H1 (cell line): ENCODE data around the gene STX16. TPM values are rescaled to one million over a fixed set of nuclear protein-coding genes. Genes with fewer than 3 reads are reported as not detected.
A peak's percentile ranks its signal among the peaks of the same experiment; 100 is the strongest.

ENCODE experiments used
- CTCF ChIA-PET: fragments of 300-600 bp; sonication (Branson Sonifier 250); formaldehyde crosslinking; loops from one replicate; lab custom pipeline; 2021; ENCODE audit not compliant: partially characterized antibody; lab: Charles Lee
- POLR2A ChIA-PET: fragments of 300-600 bp; sonication (Branson Sonifier 250); formaldehyde crosslinking; loops from one replicate; lab custom pipeline; 2021; ENCODE audit warnings: inconsistent platforms; ENCODE audit not compliant: partially characterized antibody; lab: Charles Lee
- DNase-seq, 2 experiments: peaks; one replicate each; pipeline versions ENCODE4 v3.0.0 to v3.0.0-alpha.2; 2010 to 2022; ENCODE audit warnings: low spot score in 2 of 2, low read depth in 1 of 2, mixed read lengths in 1 of 2
- FAIRE-seq: peaks from 2 replicates; lab custom pipeline; 2011; peaks lifted over from hg19 to GRCh38; lab: Jason Lieb, UNC
- H2AFZ ChIP-seq: 2 replicates; pipeline ENCODE4 v1.8.1; 2012; ENCODE audit warnings: low read length, inconsistent platforms
- H2AK5ac ChIP-seq: 2 replicates; pipeline ENCODE4 v1.6.1; 2013; ENCODE audit warnings: low read depth, low read length
- H2BK120ac ChIP-seq: replicated peaks from 2 replicates; pipeline ENCODE3; 2013; ENCODE audit warnings: low read depth, low read length, inconsistent platforms
- H2BK12ac ChIP-seq: 2 replicates; pipeline ENCODE4 v1.6.1; 2013; ENCODE audit warnings: low read depth, low read length
- H2BK15ac ChIP-seq: 2 replicates; pipeline ENCODE4 v1.6.1; 2013; ENCODE audit warnings: low read length
- H2BK20ac ChIP-seq: 2 replicates; pipeline ENCODE4 v1.6.1; 2013; ENCODE audit warnings: low read length
- H2BK5ac ChIP-seq: 2 replicates; pipeline ENCODE4 v1.6.1; 2013; ENCODE audit warnings: low read depth, low read length
- H3K14ac ChIP-seq: 2 replicates; pipeline ENCODE4 v1.6.1; 2013; ENCODE audit warnings: inconsistent platforms; ENCODE audit not compliant: insufficient read length
- H3K18ac ChIP-seq: 2 replicates; pipeline ENCODE4 v1.6.1; 2013; ENCODE audit warnings: low read length; ENCODE audit errors: extremely low read depth
- H3K23ac ChIP-seq: 2 replicates; pipeline ENCODE4 v1.6.1; 2013; ENCODE audit warnings: inconsistent platforms; ENCODE audit not compliant: insufficient read length
- H3K23me2 ChIP-seq: 2 replicates; pipeline ENCODE4 v1.6.1; 2013; ENCODE audit warnings: low read depth, low read length
- H3K27ac ChIP-seq: 2 replicates; pipeline ENCODE4 v1.6.1; 2011; ENCODE audit warnings: low read depth, low read length, inconsistent platforms
- H3K27me3 ChIP-seq, 4 experiments: replicated peaks in 1 of 4; 1 replicate in 1 of 4; 2 replicates in 3 of 4; pipeline versions ENCODE4 v1.6.1 to v1.8.1; 2011 to 2013; ENCODE audit warnings: low read length in 3 of 4, mild to moderate bottlenecking in 3 of 4, inconsistent platforms in 2 of 4, mixed read lengths in 2 of 4, moderate library complexity in 1 of 4; ENCODE audit not compliant: control insufficient read depth in 3 of 4, insufficient read depth in 3 of 4; ENCODE audit errors: extremely low read depth in 1 of 4
- H3K36me3 ChIP-seq, 4 experiments: 2 replicates each; pipeline versions ENCODE4 v1.6.1 to v1.8.1; 2011 to 2013; ENCODE audit warnings: mild to moderate bottlenecking in 4 of 4, low read length in 3 of 4, moderate library complexity in 2 of 4, control low read depth in 1 of 4, inconsistent platforms in 1 of 4; ENCODE audit not compliant: insufficient read depth in 4 of 4, control insufficient read depth in 2 of 4
- H3K4ac ChIP-seq: replicated peaks from 2 replicates; pipeline ENCODE3; 2013; ENCODE audit warnings: low read length, low read depth, mixed read lengths, inconsistent platforms; ENCODE audit not compliant: insufficient read length
- H3K4me1 ChIP-seq, 4 experiments: replicated peaks in 1 of 4; 1 replicate in 1 of 4; 2 replicates in 3 of 4; pipeline versions ENCODE4 v1.6.1 to v1.8.1; 2011 to 2013; ENCODE audit warnings: low read length in 3 of 4, inconsistent platforms in 2 of 4, mixed read lengths in 1 of 4; ENCODE audit not compliant: insufficient read depth in 4 of 4, control insufficient read depth in 3 of 4
- H3K4me2 ChIP-seq, 2 experiments: 2 replicates each; pipeline versions ENCODE4 v1.6.1 to v1.8.1; 2011 to 2013; ENCODE audit warnings: low read depth in 2 of 2, low read length in 2 of 2, control low read depth in 1 of 2, inconsistent platforms in 1 of 2, mild to moderate bottlenecking in 1 of 2; ENCODE audit not compliant: insufficient read depth in 1 of 2
- H3K4me3 ChIP-seq, 4 experiments: fragments of 200-600, 300-600 bp in 1 of 4; sonication (generic), shearing (Covaris generic), sonication (Bioruptor Twin) in 1 of 4; 2 replicates each; pipeline versions ENCODE4 v1.5.1 to v1.8.1; 2011 to 2016; ENCODE audit warnings: low read length in 4 of 4, low read depth in 3 of 4, control low read depth in 2 of 4, inconsistent platforms in 2 of 4, mild to moderate bottlenecking in 2 of 4, mixed read lengths in 1 of 4, moderate library complexity in 1 of 4; ENCODE audit not compliant: insufficient read depth in 2 of 4; ENCODE audit errors: extremely low read depth in 1 of 4
- H3K56ac ChIP-seq: replicated peaks from 2 replicates; pipeline ENCODE3; 2013; ENCODE audit warnings: low read depth, mild to moderate bottlenecking, mixed read lengths, low read length, inconsistent platforms; ENCODE audit not compliant: insufficient read length
- H3K79me1 ChIP-seq: 2 replicates; pipeline ENCODE4 v1.6.1; 2013; ENCODE audit warnings: low read depth, low read length, control low read depth
- H3K79me2 ChIP-seq, 2 experiments: 2 replicates each; pipeline versions ENCODE4 v1.6.1 to v1.8.1; 2012 to 2013; ENCODE audit warnings: low read length in 2 of 2, mild to moderate bottlenecking in 2 of 2, inconsistent platforms in 1 of 2; ENCODE audit not compliant: insufficient read depth in 2 of 2, control insufficient read depth in 1 of 2
- H3K9ac ChIP-seq, 4 experiments: replicated peaks in 1 of 4; 1 replicate in 1 of 4; 2 replicates in 3 of 4; pipeline versions ENCODE4 v1.6.1 to v1.8.1; 2011 to 2013; ENCODE audit warnings: low read depth in 3 of 4, low read length in 3 of 4, control low read depth in 2 of 4, mild to moderate bottlenecking in 2 of 4, moderate library complexity in 2 of 4, inconsistent platforms in 1 of 4; ENCODE audit errors: extremely low read depth in 1 of 4
- H3K9me3 ChIP-seq, 2 experiments: 2 replicates each; pipeline versions ENCODE4 v1.6.1 to v1.8.1; 2012 to 2013; ENCODE audit warnings: mild to moderate bottlenecking in 2 of 2, moderate library complexity in 2 of 2, control low read depth in 1 of 2, inconsistent platforms in 1 of 2, low read depth in 1 of 2, low read length in 1 of 2, mixed read lengths in 1 of 2; ENCODE audit not compliant: insufficient read depth in 2 of 2
- H4K20me1 ChIP-seq, 2 experiments: replicated peaks in 1 of 2; 2 replicates each; pipeline versions ENCODE3 to v1.8.1; 2011 to 2013; ENCODE audit warnings: inconsistent platforms in 2 of 2, low read length in 2 of 2, mild to moderate bottlenecking in 1 of 2; ENCODE audit not compliant: insufficient read depth in 2 of 2, control insufficient read depth in 1 of 2
- H4K5ac ChIP-seq: 2 replicates; pipeline ENCODE4 v1.6.1; 2013; ENCODE audit warnings: low read length, low read depth, mixed read lengths, inconsistent platforms; ENCODE audit not compliant: insufficient read length
- H4K8ac ChIP-seq: 2 replicates; pipeline ENCODE4 v1.8.0; 2013; ENCODE audit warnings: mild to moderate bottlenecking, moderate library complexity, low read length, inconsistent platforms; ENCODE audit not compliant: insufficient read depth; ENCODE audit errors: extremely low read depth
- H4K91ac ChIP-seq: replicated peaks from 2 replicates; pipeline ENCODE3; 2013; ENCODE audit warnings: low read length, mixed read lengths, inconsistent platforms; ENCODE audit not compliant: insufficient read length
- EGR1 ChIP-seq: IDR thresholded peaks from 2 replicates; pipeline ENCODE4 v1.6.1; 2011; ENCODE audit warnings: low read depth, low read length, borderline replicate concordance
- HDAC6 ChIP-seq: IDR thresholded peaks from one replicate; pipeline ENCODE4 v1.7.1; 2012; ENCODE audit warnings: low read depth, mild to moderate bottlenecking, inconsistent platforms, low read length, moderate library complexity
- RBBP5 ChIP-seq: IDR thresholded peaks from 2 replicates; pipeline ENCODE4 v1.7.1; 2012; ENCODE audit warnings: low read depth, mild to moderate bottlenecking, inconsistent platforms, low read length, moderate library complexity, borderline replicate concordance
- TAF7 ChIP-seq: optimal IDR thresholded peaks from 2 replicates; pipeline ENCODE3; 2011; ENCODE audit warnings: low read depth, mild to moderate bottlenecking, inconsistent platforms, low read length, moderate library complexity, borderline replicate concordance
- WGBS, 2 experiments: shearing (Covaris generic) in 1 of 2; methylation state at CpG; one replicate each; pipeline versions ENCODE4 v1.1.6 to v1.1.7; 2013 to 2015; ENCODE audit warnings: low lambda C conversion rate in 2 of 2, mixed read lengths in 2 of 2, inconsistent platforms in 1 of 2, low coverage in 1 of 2, missing lambda C conversion rate in 1 of 2; ENCODE audit not compliant: insufficient replicate concordance in 2 of 2, insufficient coverage in 1 of 2, insufficient read length in 1 of 2; ENCODE audit errors: extremely low coverage in 1 of 2, missing lambda C conversion rate in 1 of 2; 5-methylcytosine and 5-hydroxymethylcytosine counted together
- polyA plus RNA-seq, 7 experiments: library from polyadenylated mRNA; depleted of rRNA in 3 of 7; stranded (reverse) in 5 of 7; unstranded in 2 of 7; fragments of >200 nt in 5 of 7; fragments of 200-250 nt in 2 of 7; gene quantifications; 1 replicate in 5 of 7; 2 replicates in 1 of 7; 4 replicates in 1 of 7; pipeline versions ENCODE4 v1.2.1 to v1.2.3, GENCODE V29; 2011 to 2013; ENCODE audit warnings: missing spikeins in 2 of 7, mixed read lengths in 2 of 7
- total RNA-seq: library from RNA; stranded (reverse); fragmentation: NEBNext Ultra II Directional; extraction: Animal tissue kit (Norgen Biotek cat#: 25700); gene quantifications from 2 replicates; pipeline ENCODE4 v1.2.1, GENCODE V29; 2021
- TF ChIP-seq, protein P1 (sequence below): IDR thresholded peaks from 2 replicates; pipeline ENCODE4 v1.6.1; 2012; ENCODE audit warnings: inconsistent platforms
- TF ChIP-seq, protein P2 (sequence below): IDR thresholded peaks from 2 replicates; pipeline ENCODE4 v1.6.1; 2012; ENCODE audit warnings: inconsistent platforms

STX16 gene
- total and polyA plus RNA-seq, 2 of the 8 experiments (the other 6 are each of a cell fraction or from before 2014, with no cell fraction given): 45.2 to 61.6 TPM

DNA sequence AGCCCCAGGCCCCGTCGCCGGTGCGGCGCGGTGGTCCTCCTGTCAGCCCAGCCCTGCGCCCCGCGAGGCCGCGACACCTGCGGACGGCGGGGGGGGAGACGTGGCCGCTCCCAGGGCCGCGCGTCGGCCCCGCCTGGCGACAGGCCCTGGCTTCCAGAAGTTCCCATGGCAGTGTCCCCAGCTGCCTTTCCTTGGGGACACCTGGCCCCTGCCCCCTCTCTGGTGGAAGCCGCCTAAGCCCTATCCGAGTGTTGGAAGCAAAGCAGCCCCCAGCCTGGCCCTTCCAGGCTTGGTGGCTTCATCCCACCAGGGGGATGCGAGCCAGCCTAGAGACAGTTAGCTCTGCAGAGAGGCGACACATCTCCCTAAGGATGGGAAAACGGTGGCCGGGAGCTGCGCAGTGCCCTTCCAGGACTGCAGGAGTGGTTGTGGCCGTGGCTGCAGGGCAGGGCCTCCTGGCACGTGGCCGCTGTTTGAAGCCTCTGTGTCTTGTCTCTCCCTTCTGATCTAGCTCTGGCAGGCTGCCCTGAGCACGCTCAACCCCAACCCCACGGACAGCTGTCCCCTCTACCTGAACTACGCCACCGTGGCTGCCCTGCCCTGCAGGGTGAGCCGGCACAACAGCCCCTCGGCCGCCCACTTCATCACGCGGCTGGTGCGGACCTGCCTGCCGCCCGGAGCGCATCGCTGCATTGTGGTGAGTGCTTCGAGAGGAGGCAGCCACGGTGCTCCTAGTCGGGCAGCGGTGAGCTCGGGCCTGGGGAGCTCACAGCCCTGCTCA, 42.3 kb downstream of the STX16 start:
- H3K4ac ChIP-seq: peak overlapping the region; percentile 82
- 0 out of 2 replicates have a peak, but pooled peaks cover 4% of the 10 kb centered on the region for H3K79me1 ChIP-seq
- TF ChIP-seq, protein P1, sequence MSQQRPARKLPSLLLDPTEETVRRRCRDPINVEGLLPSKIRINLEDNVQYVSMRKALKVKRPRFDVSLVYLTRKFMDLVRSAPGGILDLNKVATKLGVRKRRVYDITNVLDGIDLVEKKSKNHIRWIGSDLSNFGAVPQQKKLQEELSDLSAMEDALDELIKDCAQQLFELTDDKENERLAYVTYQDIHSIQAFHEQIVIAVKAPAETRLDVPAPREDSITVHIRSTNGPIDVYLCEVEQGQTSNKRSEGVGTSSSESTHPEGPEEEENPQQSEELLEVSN: peak; percentile 20; the same call in 1 of the 2 replicates
- TF ChIP-seq, protein P2, sequence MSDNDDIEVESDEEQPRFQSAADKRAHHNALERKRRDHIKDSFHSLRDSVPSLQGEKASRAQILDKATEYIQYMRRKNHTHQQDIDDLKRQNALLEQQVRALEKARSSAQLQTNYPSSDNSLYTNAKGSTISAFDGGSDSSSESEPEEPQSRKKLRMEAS: peak; percentile 49
- TF ChIP-seq RBBP5: no peak
- TF ChIP-seq TAF7: no peak
- no peak for TF ChIP-seq HDAC6
- TF ChIP-seq EGR1: peak; percentile 29; the same call in 1 of the 2 replicates
- TF ChIP-seq, all 59 proteins: peak for 3
- Histone ChIP-seq H3K23ac (no peak overlapping the region), H3K36me3 (peaks cover 2 to 9% (median 2%) of the 10 kb centered on the region in 4 experiments; a peak in 5 of 8 replicates), H2BK20ac (no peak overlapping the region; the same call in 1 of the 2 replicates), H2BK120ac (peak overlapping the region; percentile 76), H3K4me3 (peak overlapping the region; percentile 21 to 56 (median 36); a peak in 7 of 8 replicates), H3K23me2 (peaks cover 6% of the 10 kb centered on the region; the same call in 1 of the 2 replicates), H2BK15ac (no peak overlapping the region; the same call in 1 of the 2 replicates), H3K27me3 (no peaks in the 10 kb centered on the region), H3K56ac (no peak overlapping the region), H3K9me3 (no peaks in the 10 kb centered on the region), H2BK5ac (peak overlapping the region; percentile 66; the same call in 1 of the 2 replicates), H4K20me1 (peaks cover 3 to 10% of the 10 kb centered on the region in 2 experiments), H3K18ac (peak overlapping the region; percentile 81), H4K8ac (peak overlapping the region; percentile 83), H4K91ac (peak overlapping the region; percentile 83), H2AFZ (no peak overlapping the region), H3K14ac (no peak overlapping the region), H2BK12ac (peak overlapping the region; percentile 85; the same call in 1 of the 2 replicates), H3K79me2 (no peaks in the 10 kb centered on the region; a peak in 1 of 4 replicates), H3K4me2 (peak overlapping the region; percentile 58 to 68), H2AK5ac (peak overlapping the region; percentile 28; the same call in 1 of the 2 replicates), H3K4me1 (peaks cover 3 to 25% (median 17%) of the 10 kb centered on the region in 4 experiments), H3K27ac (no peak overlapping the region), H4K5ac (peak overlapping the region; percentile 56), H3K9ac (peak overlapping the region in 1 of 4 experiments; percentile 67; a peak in 1 of 7 replicates)
- CTCF ChIA-PET: interaction anchor here (0.6 to 2.2 kb wide), 14 partner anchors 10 to 215 kb away, joined by 3 to 11 read pairs (median 4); partner anchors contain the start of gene STX16
- DNase-seq: peak in 1 of 2 experiments; percentile 71
- POLR2A ChIA-PET: interaction anchor here (0.5 to 16.8 kb wide), 16 partner anchors 9 to 146 kb away, joined by 3 to 188 read pairs (median 4); partner anchors contain the start of gene STX16
- FAIRE-seq: no peak
- 86% methylated on average over 25 of the region's 51 CpGs; no CpG with 5 or more reads in 1 of the 2 experiments for WGBS, 2 experiments
